HFFc6 (cell line): ENCODE results near the gene SUPT16H. TPM values are rescaled to one million over a fixed set of nuclear protein-coding genes. Genes with fewer than 3 reads are reported as not detected.
A peak's percentile ranks its signal among the peaks of the same experiment; 100 is the strongest.
"Not testable (repeated sequence)": the region's sequence is repeated elsewhere in the genome, so short reads cannot be mapped to it uniquely, and the experiment has no call there.

Source experiments
- DNase-seq: peaks from one replicate; pipeline ENCODE4 v3.0.0-alpha.2; 2018
- H3K27ac Mint-ChIP-seq: 2 replicates; pipeline ENCODE4 v1.8.0; 2020; ENCODE audit warnings: mild to moderate bottlenecking, mixed read lengths
- H3K27me3 Mint-ChIP-seq: 2 replicates; pipeline ENCODE4 v1.8.0; 2021; ENCODE audit warnings: mild to moderate bottlenecking, moderate library complexity, mixed read lengths; ENCODE audit not compliant: insufficient read depth
- H3K36me3 Mint-ChIP-seq: 2 replicates; pipeline ENCODE4 v1.8.0; 2021; ENCODE audit warnings: low read depth, mixed read lengths
- H3K4me1 Mint-ChIP-seq: 2 replicates; pipeline ENCODE4 v1.8.0; 2020; ENCODE audit warnings: low read depth, mixed read lengths
- H3K4me3 Mint-ChIP-seq: 2 replicates; pipeline ENCODE4 v1.8.0; 2020; ENCODE audit warnings: mild to moderate bottlenecking, moderate library complexity, mixed read lengths
- H3K9me3 Mint-ChIP-seq: 2 replicates; pipeline ENCODE4 v1.8.0; 2020; ENCODE audit warnings: mild to moderate bottlenecking, mixed read lengths
- CTCF ChIP-seq: fragments of 200-600 bp; sonication (generic); IDR thresholded peaks from 2 replicates; pipeline ENCODE4 v1.5.0; 2021; ENCODE audit warnings: antibody characterized with exemption, mild to moderate bottlenecking
- total RNA-seq, 6 experiments: library from RNA; stranded (reverse); fragmentation: NEBNext Ultra II Directional; extraction: Animal tissue kit (Norgen Biotek cat#: 25700); gene quantifications; 2 replicates in 1 of 6; 3 replicates in 5 of 6; pipeline ENCODE4 v1.2.3, GENCODE V29; 2021

SUPT16H gene
- total RNA-seq, 6 experiments from 2014 or later: 67.9 to 91.9 (median 86.2) TPM

- Mint-ChIP-seq H3K4me1 (no peaks in the 10 kb centered on the region; the same call in 1 of the 2 replicates), H3K27ac (no peak overlapping the region)
- TF ChIP-seq CTCF: no peak
Observed at GRCh38 chr14:21309956-21310355, 73.9 kb downstream of the SUPT16H start.

GRCh38 chr14:21309238-21309636, 74.6 kb downstream of the SUPT16H start:
- H3K27me3 Mint-ChIP-seq: peaks cover 21% of the 10 kb centered on the region
- H3K27ac Mint-ChIP-seq: no peak overlapping the region
- no peak for DNase-seq
- no peaks in the 10 kb centered on the region for H3K9me3 Mint-ChIP-seq
- H3K4me3 Mint-ChIP-seq: peak overlapping the region; percentile 14; the same call in 1 of the 2 replicates
- H3K36me3 Mint-ChIP-seq: no peaks in the 10 kb centered on the region
- no peaks in the 10 kb centered on the region; the same call in 1 of the 2 replicates for H3K4me1 Mint-ChIP-seq
- no peak for TF ChIP-seq CTCF

More at GRCh38 chr14:21309956-21310355, 73.9 kb downstream of the SUPT16H start:
- Mint-ChIP-seq H3K9me3 (no peaks in the 10 kb centered on the region), H3K36me3 (no peaks in the 10 kb centered on the region), H3K4me3 (no peak overlapping the region), H3K27me3 (peaks cover 21% of the 10 kb centered on the region)
- no peak for DNase-seq

GRCh38 chr14:21308479-21309237, 75.2 kb downstream of the SUPT16H start:
- Mint-ChIP-seq H3K27ac (no peak overlapping the region), H3K9me3 (no peaks in the 10 kb centered on the region), H3K36me3 (no peaks in the 10 kb centered on the region), H3K4me3 (peak overlapping the region; percentile 14; the same call in 1 of the 2 replicates), H3K27me3 (peaks cover 21% of the 10 kb centered on the region), H3K4me1 (no peaks in the 10 kb centered on the region; the same call in 1 of the 2 replicates)
- no peak for TF ChIP-seq CTCF
- DNase-seq: peak; percentile 45

GRCh38 chr14:21308132-21308478, 75.7 kb downstream of the SUPT16H start:
- Mint-ChIP-seq H3K27me3 (peaks cover 21% of the 10 kb centered on the region), H3K9me3 (no peaks in the 10 kb centered on the region), H3K27ac (no peak overlapping the region), H3K4me3 (peak overlapping the region; percentile 14; the same call in 1 of the 2 replicates), H3K36me3 (no peaks in the 10 kb centered on the region), H3K4me1 (no peaks in the 10 kb centered on the region; the same call in 1 of the 2 replicates)
- no peak for DNase-seq
- TF ChIP-seq CTCF: no peak

GRCh38 chr14:21307637-21308036, 76.2 kb downstream of the SUPT16H start:
- no peak for DNase-seq
- Mint-ChIP-seq H3K4me1 (no peaks in the 10 kb centered on the region; the same call in 1 of the 2 replicates), H3K27me3 (peaks cover 21% of the 10 kb centered on the region), H3K4me3 (no peak overlapping the region), H3K36me3 (no peaks in the 10 kb centered on the region), H3K9me3 (no peaks in the 10 kb centered on the region), H3K27ac (no peak overlapping the region)
- TF ChIP-seq CTCF: no peak

- not testable (repeated sequence) for H3K27ac Mint-ChIP-seq, H3K36me3 Mint-ChIP-seq, DNase-seq, H3K4me3 Mint-ChIP-seq, H3K9me3 Mint-ChIP-seq, H3K4me1 Mint-ChIP-seq
- H3K27me3 Mint-ChIP-seq: peaks cover 18% of the 10 kb centered on the region
Observed at GRCh38 chr14:21302836-21303140, 81.0 kb downstream of the SUPT16H start.
